HepG2 (cell line): ENCODE results near the gene DHX30. TPM values are rescaled to one million over a fixed set of nuclear protein-coding genes. Genes with fewer than 3 reads are reported as not detected.

ENCODE experiments used
- ATAC-seq: fragments of 200-7000 bp; cut with Tn5 transposase; 3 replicates; pipeline ENCODE4 v1.9.1; 2020; ENCODE audit warnings: mild to moderate bottlenecking, moderate library complexity
- BruUV-seq: library from RNA; stranded (reverse); fragments of 400-500 nt; replicated peaks from 2 replicates; lab custom pipeline; 2021; lab: Mats Ljungman, UMichigan
- CTCF ChIA-PET: fragments of 300-600 bp; formaldehyde crosslinking; extraction: SDS; loops from one replicate; lab custom pipeline; 2021; ENCODE audit warnings: low total read pairs, inconsistent platforms, low intra/inter-chr PET ratio; lab: Yijun Ruan, JAX
- POLR2A ChIA-PET: fragments of 350-600 bp; sonication (Branson Sonifier 250); formaldehyde crosslinking; loops from one replicate; lab custom pipeline; 2020; ENCODE audit warnings: antibody characterized with exemption, inconsistent platforms; lab: Yijun Ruan, JAX
- DNase-seq: peaks from one replicate; pipeline ENCODE4 v3.0.0-alpha.2; 2015; ENCODE audit warnings: low spot score
- FAIRE-seq: peaks from 3 replicates; lab custom pipeline; 2011; peaks lifted over from hg19 to GRCh38; lab: Jason Lieb, UNC
- H2AFZ ChIP-seq: one replicate; pipeline ENCODE4 v1.6.1; 2011; ENCODE audit warnings: low read length, inconsistent platforms
- H3K27ac ChIP-seq: fragments of 300-600 bp; 3 replicates; pipeline ENCODE4 v1.8.0; 2011; ENCODE audit warnings: mixed run types, mild to moderate bottlenecking, mixed read lengths, low read length, inconsistent platforms; ENCODE audit not compliant: insufficient read depth; ENCODE audit errors: extremely low read length
- H3K27me3 ChIP-seq, 2 experiments: fragments of 200-600 bp in 1 of 2; 2 replicates in 1 of 2; 3 replicates in 1 of 2; pipeline versions ENCODE4 v1.6.0 to v1.8.0; 2011; ENCODE audit warnings: low read length in 2 of 2, mild to moderate bottlenecking in 2 of 2, moderate library complexity in 2 of 2, inconsistent platforms in 1 of 2; ENCODE audit not compliant: insufficient read depth in 2 of 2, control insufficient read depth in 1 of 2
- H3K36me3 ChIP-seq, 2 experiments: fragments of 200-600 bp in 1 of 2; replicated peaks in 1 of 2; 2 replicates in 1 of 2; 3 replicates in 1 of 2; pipeline versions ENCODE4 v1.5.1 to v1.8.0; 2011; ENCODE audit warnings: low read length in 2 of 2, inconsistent platforms in 1 of 2; ENCODE audit not compliant: insufficient read depth in 2 of 2, control insufficient read depth in 1 of 2
- H3K4me1 ChIP-seq: 2 replicates; pipeline ENCODE4 v1.5.1; 2012; ENCODE audit warnings: low read length, inconsistent platforms; ENCODE audit not compliant: insufficient read depth
- H3K4me2 ChIP-seq: 2 replicates; pipeline ENCODE4 v1.6.0; 2011; ENCODE audit warnings: low read depth, low read length, inconsistent platforms
- H3K4me3 ChIP-seq, 3 experiments: fragments of 200-600 bp in 1 of 3; sonication (generic), shearing (Covaris generic) in 1 of 3; replicated peaks in 1 of 3; 2 replicates each; pipeline ENCODE4 v1.5.1; 2011 to 2016; ENCODE audit warnings: low read length in 3 of 3, inconsistent platforms in 2 of 3, low read depth in 2 of 3, mild to moderate bottlenecking in 2 of 3, control low read depth in 1 of 3, mixed read lengths in 1 of 3; ENCODE audit not compliant: insufficient read depth in 1 of 3
- H3K79me2 ChIP-seq: one replicate; pipeline ENCODE4 v1.6.1; 2011; ENCODE audit warnings: low read length, inconsistent platforms; ENCODE audit not compliant: insufficient read depth
- H3K9ac ChIP-seq: 2 replicates; pipeline ENCODE4 v1.6.0; 2011; ENCODE audit warnings: mild to moderate bottlenecking, low read depth, low read length, inconsistent platforms; ENCODE audit not compliant: insufficient read depth
- H3K9me3 ChIP-seq: 2 replicates; pipeline ENCODE4 v1.5.1; 2012; ENCODE audit warnings: mild to moderate bottlenecking, low read length
- H4K20me1 ChIP-seq: 2 replicates; pipeline ENCODE4 v1.6.0; 2011; ENCODE audit warnings: inconsistent platforms, mild to moderate bottlenecking, low read length, moderate library complexity; ENCODE audit not compliant: insufficient read depth
- AHR ChIP-seq: IDR thresholded peaks from 2 replicates; pipeline ENCODE4 v1.6.1; 2018; ENCODE audit warnings: missing genetic modification reagents, missing compliant biosample characterization
- FOSL1 ChIP-seq: sonication (generic); formaldehyde crosslinking; IDR thresholded peaks from 2 replicates; pipeline ENCODE4 v1.9.0; 2021; ENCODE audit warnings: missing genetic modification reagents, borderline replicate concordance
- HMG20B ChIP-seq: conservative IDR thresholded peaks from 2 replicates; pipeline ENCODE4 v1.6.1; 2016; ENCODE audit warnings: missing genetic modification reagents, missing compliant biosample characterization
- IKZF1 ChIP-seq: fragments of 450-650 bp; IDR thresholded peaks from 2 replicates; pipeline ENCODE4 v1.7.1; 2016
- MBNL3 ChIP-seq: fragments of 250-450 bp; sonication (Bioruptor Pico); conservative IDR thresholded peaks from 2 replicates; pipeline ENCODE4 v1.8.0; 2022; ENCODE audit warnings: mild to moderate bottlenecking, inconsistent platforms
- NR2F6 ChIP-seq, 2 experiments: IDR thresholded peaks; 2 replicates each; pipeline ENCODE4 v1.6.1; 2016; ENCODE audit warnings: antibody characterized with exemption in 1 of 2, mild to moderate bottlenecking in 1 of 2
- SP1 ChIP-seq, 2 experiments: fragments of 450-650 bp in 1 of 2; sonication (generic) in 1 of 2; formaldehyde crosslinking in 1 of 2; IDR thresholded peaks; 2 replicates each; pipeline versions ENCODE4 v1.4.0 to v1.6.1; 2016 to 2020; ENCODE audit warnings: missing genetic modification reagents in 1 of 2
- TAF15 ChIP-seq: fragments of 200-400 bp; formaldehyde crosslinking; IDR thresholded peaks from one replicate; pipeline ENCODE4 v1.6.1; 2018; ENCODE audit warnings: mild to moderate bottlenecking, low read depth, low read length; ENCODE audit not compliant: poor library complexity, severe bottlenecking
- WIZ ChIP-seq: sonication (generic); formaldehyde crosslinking; IDR thresholded peaks from 2 replicates; pipeline ENCODE4 v1.5.1; 2020; ENCODE audit warnings: mild to moderate bottlenecking, missing genetic modification reagents
- ZNF337 ChIP-seq: sonication (generic); formaldehyde crosslinking; IDR thresholded peaks from 2 replicates; pipeline ENCODE4 v1.5.1; 2020; ENCODE audit warnings: missing genetic modification reagents, low read depth, mild to moderate bottlenecking, borderline replicate concordance
- ZNF674 ChIP-seq: sonication (generic); formaldehyde crosslinking; IDR thresholded peaks from 2 replicates; pipeline ENCODE4 v1.5.0; 2020; ENCODE audit warnings: low read depth, mild to moderate bottlenecking, missing genetic modification reagents
- ZNF850 ChIP-seq: sonication (generic); formaldehyde crosslinking; conservative IDR thresholded peaks from 2 replicates; pipeline ENCODE4 v1.9.0; 2021; ENCODE audit warnings: mild to moderate bottlenecking, missing genetic modification reagents
- WGBS: methylation state at CpG from one replicate; pipeline ENCODE4 v1.1.6; 2017; ENCODE audit warnings: low lambda C conversion rate; 5-methylcytosine and 5-hydroxymethylcytosine counted together
- in situ Hi-C: cut with HindIII; loops from 2 replicates; pipeline ENCODE4 v1.10.0; 2017; ENCODE audit warnings: low pct_unique_long_range_greater_than_20kb; ENCODE audit not compliant: extremely low pct_ligation_motif_present
- intact Hi-C: fragments of 100-400 bp; cut with micrococcal nuclease; formaldehyde crosslinking; loops from one replicate; pipeline ENCODE4 v1.10.0; 2022; ENCODE audit not compliant: unreplicated experiment
- polyA plus RNA-seq, 8 experiments: library from polyadenylated mRNA; depleted of rRNA in 3 of 8; stranded (reverse) in 7 of 8; unstranded in 1 of 8; fragments of >200 nt; fragmentation: Illumina TruSeq in 4 of 8; extraction: Trizol in 4 of 8; gene quantifications; 2 replicates each; pipeline versions ENCODE4 v1.2.1 to v1.2.3, GENCODE V29; 2011 to 2016; ENCODE audit warnings: low read depth in 4 of 8, missing spikeins in 1 of 8, mixed read lengths in 1 of 8; ENCODE audit not compliant: insufficient read depth in 1 of 8
- total RNA-seq, 5 experiments: library from RNA; depleted of rRNA; stranded (reverse); fragments of >200 nt; fragmentation: Illumina TruSeq; extraction: Trizol; gene quantifications; 2 replicates each; pipeline ENCODE4 v1.2.3, GENCODE V29; 2016; ENCODE audit warnings: low read depth in 1 of 5
- TF ChIP-seq, protein P1 (sequence below), 2 experiments: sonication (generic) in 1 of 2; formaldehyde crosslinking in 1 of 2; IDR thresholded peaks; 2 replicates each; pipeline versions ENCODE4 v1.5.1 to v1.6.1; 2011 to 2020; ENCODE audit warnings: borderline replicate concordance in 1 of 2, low read depth in 1 of 2, low read length in 1 of 2, mild to moderate bottlenecking in 1 of 2, missing genetic modification reagents in 1 of 2, moderate library complexity in 1 of 2
- TF ChIP-seq, protein P2 (sequence below): sonication (generic); formaldehyde crosslinking; IDR thresholded peaks from 2 replicates; pipeline ENCODE4 v1.5.0; 2020; ENCODE audit warnings: missing genetic modification reagents, mild to moderate bottlenecking, borderline replicate concordance
- TF ChIP-seq, protein P3 (sequence below): sonication (generic); formaldehyde crosslinking; IDR thresholded peaks from 2 replicates; pipeline ENCODE4 v1.4.0; 2020; ENCODE audit warnings: missing genetic modification reagents, borderline replicate concordance

Gene DHX30
- total and polyA plus RNA-seq, 2 of the 13 experiments (the other 11 are each of a cell fraction or from before 2014, with no cell fraction given) = 30.6 to 59.4 TPM

DNA sequence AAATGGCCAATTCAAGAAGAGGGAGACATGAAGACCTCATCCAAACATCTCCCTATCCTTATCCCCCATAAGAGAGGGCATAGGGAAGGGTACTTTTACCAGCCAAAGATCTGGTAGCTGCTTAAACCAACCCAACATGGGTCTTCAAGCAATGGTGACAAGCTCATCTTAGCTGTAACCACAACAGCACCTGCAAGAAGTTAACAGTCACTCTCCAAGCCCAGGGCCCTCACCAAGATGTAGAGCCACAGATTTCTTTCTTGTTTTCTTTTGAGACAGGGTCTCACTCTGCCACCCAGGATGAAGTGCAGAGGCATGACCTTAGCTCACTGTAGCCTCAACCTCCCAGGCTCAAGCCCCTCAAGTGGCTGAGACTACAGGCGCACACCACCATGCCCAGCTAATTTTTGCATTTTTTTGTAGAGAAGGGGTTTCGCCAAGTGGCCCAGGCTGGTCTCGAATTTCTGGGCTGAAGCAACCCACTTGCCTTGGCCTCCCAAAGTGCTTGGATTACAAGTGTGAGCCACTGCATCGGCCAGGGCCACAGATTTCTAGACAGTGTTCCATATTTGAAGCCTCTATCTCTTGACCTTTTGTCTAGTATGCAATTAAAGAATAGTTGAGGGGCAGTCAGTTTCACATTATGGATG, 57.1 kb downstream of the DHX30 start (continued):
- TF ChIP-seq HMG20B (CRISPR knock-in tag) = no peak

DNA sequence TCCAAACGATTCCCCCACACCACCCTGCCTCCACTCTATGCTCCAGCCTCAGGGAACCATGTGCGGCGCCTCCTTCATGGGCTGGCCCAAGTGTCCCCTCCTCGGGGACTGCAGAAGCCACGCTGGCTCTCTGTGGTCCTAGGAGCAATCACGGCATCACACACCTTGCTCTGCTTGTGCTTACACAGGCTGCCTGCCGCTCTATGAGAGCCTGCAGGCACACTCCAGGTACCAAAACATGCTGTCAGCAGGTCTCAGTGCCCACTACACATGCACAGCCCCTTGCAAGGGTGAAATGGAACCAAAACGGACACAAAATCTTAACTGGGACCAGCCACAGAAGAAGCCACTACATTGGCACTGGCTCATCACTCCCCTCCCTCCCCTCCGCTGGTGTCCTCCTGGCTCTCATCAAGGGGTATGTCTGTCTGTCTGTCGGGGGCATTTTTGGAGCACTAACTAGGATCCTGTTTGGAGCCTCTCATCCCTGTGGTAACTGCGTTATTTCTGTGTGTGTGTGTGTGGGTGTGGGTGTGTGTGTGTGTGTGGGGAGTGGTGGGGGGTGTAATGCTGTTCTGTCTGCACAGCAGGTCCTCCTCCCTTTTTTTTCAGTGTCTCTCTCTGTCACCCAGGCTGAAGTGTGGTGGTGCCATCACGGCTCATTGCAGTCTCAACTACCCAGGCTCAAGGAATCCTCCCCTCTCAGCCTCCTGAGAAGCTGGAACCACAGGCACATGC, 60.6 kb downstream of the DHX30 start:
- POLR2A ChIA-PET = no interaction called here
- FAIRE-seq = no peak
- intact Hi-C loops = no loop called here
- TF ChIP-seq AHR (CRISPR knock-in tag) = no peak
- TF ChIP-seq, protein P1, sequence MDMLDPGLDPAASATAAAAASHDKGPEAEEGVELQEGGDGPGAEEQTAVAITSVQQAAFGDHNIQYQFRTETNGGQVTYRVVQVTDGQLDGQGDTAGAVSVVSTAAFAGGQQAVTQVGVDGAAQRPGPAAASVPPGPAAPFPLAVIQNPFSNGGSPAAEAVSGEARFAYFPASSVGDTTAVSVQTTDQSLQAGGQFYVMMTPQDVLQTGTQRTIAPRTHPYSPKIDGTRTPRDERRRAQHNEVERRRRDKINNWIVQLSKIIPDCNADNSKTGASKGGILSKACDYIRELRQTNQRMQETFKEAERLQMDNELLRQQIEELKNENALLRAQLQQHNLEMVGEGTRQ (IDR thresholded peaks at IDR 0.05; ENCODE audit: low read depth, low read length) = no peak
- TF ChIP-seq, protein P1 (CRISPR knock-in tag; IDR thresholded peaks at IDR 0.05; ENCODE audit: borderline replicate concordance) = no peak
- no peak for TF ChIP-seq TAF15
- TF ChIP-seq IKZF1 = no peak
- TF ChIP-seq MBNL3 (CRISPR knock-in tag) = no peak
- TF ChIP-seq FOSL1 = no peak
- no peak for TF ChIP-seq ZNF850 (CRISPR knock-in tag)
- no peak for TF ChIP-seq ZNF337 (CRISPR knock-in tag)
- TF ChIP-seq, protein P2, sequence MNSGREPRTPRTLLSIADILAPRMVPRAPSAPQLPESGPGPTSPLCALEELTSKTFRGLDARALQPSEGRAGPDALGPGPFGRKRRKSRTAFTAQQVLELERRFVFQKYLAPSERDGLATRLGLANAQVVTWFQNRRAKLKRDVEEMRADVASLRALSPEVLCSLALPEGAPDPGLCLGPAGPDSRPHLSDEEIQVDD (CRISPR knock-in tag) = no peak
- no peak for TF ChIP-seq SP1 (IDR thresholded peaks at IDR 0.05)
- no peak for TF ChIP-seq SP1 (CRISPR knock-in tag; IDR thresholded peaks at IDR 0.05)
- TF ChIP-seq ZNF674 (CRISPR knock-in tag) = no peak
- no peak for TF ChIP-seq NR2F6 (IDR thresholded peaks at IDR 0.05)
- TF ChIP-seq NR2F6 (CRISPR knock-in tag; IDR thresholded peaks at IDR 0.05) = no peak
- TF ChIP-seq, protein P3, sequence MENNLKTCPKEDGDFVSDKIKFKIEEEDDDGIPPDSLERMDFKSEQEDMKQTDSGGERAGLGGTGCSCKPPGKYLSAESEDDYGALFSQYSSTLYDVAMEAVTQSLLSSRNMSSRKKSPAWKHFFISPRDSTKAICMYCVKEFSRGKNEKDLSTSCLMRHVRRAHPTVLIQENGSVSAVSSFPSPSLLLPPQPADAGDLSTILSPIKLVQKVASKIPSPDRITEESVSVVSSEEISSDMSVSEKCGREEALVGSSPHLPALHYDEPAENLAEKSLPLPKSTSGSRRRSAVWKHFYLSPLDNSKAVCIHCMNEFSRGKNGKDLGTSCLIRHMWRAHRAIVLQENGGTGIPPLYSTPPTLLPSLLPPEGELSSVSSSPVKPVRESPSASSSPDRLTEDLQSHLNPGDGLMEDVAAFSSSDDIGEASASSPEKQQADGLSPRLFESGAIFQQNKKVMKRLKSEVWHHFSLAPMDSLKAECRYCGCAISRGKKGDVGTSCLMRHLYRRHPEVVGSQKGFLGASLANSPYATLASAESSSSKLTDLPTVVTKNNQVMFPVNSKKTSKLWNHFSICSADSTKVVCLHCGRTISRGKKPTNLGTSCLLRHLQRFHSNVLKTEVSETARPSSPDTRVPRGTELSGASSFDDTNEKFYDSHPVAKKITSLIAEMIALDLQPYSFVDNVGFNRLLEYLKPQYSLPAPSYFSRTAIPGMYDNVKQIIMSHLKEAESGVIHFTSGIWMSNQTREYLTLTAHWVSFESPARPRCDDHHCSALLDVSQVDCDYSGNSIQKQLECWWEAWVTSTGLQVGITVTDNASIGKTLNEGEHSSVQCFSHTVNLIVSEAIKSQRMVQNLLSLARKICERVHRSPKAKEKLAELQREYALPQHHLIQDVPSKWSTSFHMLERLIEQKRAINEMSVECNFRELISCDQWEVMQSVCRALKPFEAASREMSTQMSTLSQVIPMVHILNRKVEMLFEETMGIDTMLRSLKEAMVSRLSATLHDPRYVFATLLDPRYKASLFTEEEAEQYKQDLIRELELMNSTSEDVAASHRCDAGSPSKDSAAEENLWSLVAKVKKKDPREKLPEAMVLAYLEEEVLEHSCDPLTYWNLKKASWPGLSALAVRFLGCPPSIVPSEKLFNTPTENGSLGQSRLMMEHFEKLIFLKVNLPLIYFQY (CRISPR knock-in tag) = no peak
- no peak for TF ChIP-seq WIZ (CRISPR knock-in tag)

More for the DNA sequence above, 60.6 kb downstream of the DHX30 start:
- Histone ChIP-seq H3K79me2 (no peaks in the 10 kb centered on the region), H3K9ac (no peak overlapping the region), H4K20me1 (no peaks in the 10 kb centered on the region), H3K36me3 (peaks cover 14 to 52% of the 10 kb centered on the region in 2 experiments), H3K4me3 (no peak overlapping the region), H3K9me3 (no peaks in the 10 kb centered on the region), H3K4me1 (no peaks in the 10 kb centered on the region), H2AFZ (no peak overlapping the region), H3K27me3 (no peaks in the 10 kb centered on the region), H3K27ac (no peak overlapping the region), H3K4me2 (no peak overlapping the region)
- DNase-seq (no peak), ATAC-seq (no peak)
- in situ Hi-C loops = no loop called here
- WGBS = 97% methylated on average over 12 of the region's 12 CpGs
- CTCF ChIA-PET = no interaction called here
- no TSS peak for BruUV-seq
